Non-pigmented ciliary epithelial cell (primary cell): Measurements from ENCODE around the gene NOP53.
"Not testable (repeated sequence)": the region's sequence is repeated elsewhere in the genome, so short reads cannot be mapped to it uniquely, and the experiment has no call there.

Source experiments
- DNase-seq: peaks from one replicate; pipeline ENCODE4 v3.0.0-alpha.2; 2010; ENCODE audit warnings: low read depth

NOP53 gene

GRCh38 chr19:47745010-47745901, at the start of gene NOP53:
Gene NOP53, plus strand, starts transcription at chr19:47745546. Its CDS starts 14 bp downstream, at chr19:47745560.
- DNase-seq, result peak; percentile 85

GRCh38 chr19:47696635-47697034, 48.7 kb upstream of the NOP53 start:
- DNase-seq, result no peak

GRCh38 chr19:47697863-47698609, 47.3 kb upstream of the NOP53 start:
- peak; percentile 32 for DNase-seq

- no peak for DNase-seq
Observed at GRCh38 chr19:47698631-47699359, 46.6 kb upstream of the NOP53 start.

GRCh38 chr19:47699360-47699917, 45.9 kb upstream of the NOP53 start:
- no peak for DNase-seq

GRCh38 chr19:47700934-47701716, 44.2 kb upstream of the NOP53 start:
- DNase-seq, result no peak

GRCh38 chr19:47701717-47702552, 43.4 kb upstream of the NOP53 start:
- no peak for DNase-seq

- no peak for DNase-seq
Observed at GRCh38 chr19:47702671-47703070, 42.7 kb upstream of the NOP53 start.

- DNase-seq, result no peak
Observed at GRCh38 chr19:47703301-47703700, 42.0 kb upstream of the NOP53 start.

GRCh38 chr19:47704024-47704423, 41.3 kb upstream of the NOP53 start:
- DNase-seq, result peak; percentile 50

- no peak for DNase-seq
Observed at GRCh38 chr19:47704656-47705055, 40.7 kb upstream of the NOP53 start.

- peak; percentile 26 for DNase-seq
Observed at GRCh38 chr19:47707135-47707925, 38.0 kb upstream of the NOP53 start.

GRCh38 chr19:47711652-47712242, 33.6 kb upstream of the NOP53 start:
- DNase-seq, result no peak

- DNase-seq, result no peak
Observed at GRCh38 chr19:47713046-47714021, 32.0 kb upstream of the NOP53 start, which contains the start of gene EHD2. Gene EHD2, plus strand, starts transcription at chr19:47713422. Its CDS starts 3,191 bp downstream, at chr19:47716613.

- DNase-seq, result no peak
Observed at GRCh38 chr19:47714339-47714738, 31.0 kb upstream of the NOP53 start.

- not testable (repeated sequence) for DNase-seq
Observed at GRCh38 chr19:47714855-47715254, 30.5 kb upstream of the NOP53 start.

- no peak for DNase-seq
Observed at GRCh38 chr19:47716270-47716937, 28.9 kb upstream of the NOP53 start.
